ENCODE data around the gene MS4A10.

Gene MS4A10

GRCh38 chr11:60777572-60777971 is 7.6 kb upstream of the MS4A10 start:
- DNase-seq (ENCODE audit: low read depth), result peak; percentile 48
- TF ChIP-seq, protein P1, sequence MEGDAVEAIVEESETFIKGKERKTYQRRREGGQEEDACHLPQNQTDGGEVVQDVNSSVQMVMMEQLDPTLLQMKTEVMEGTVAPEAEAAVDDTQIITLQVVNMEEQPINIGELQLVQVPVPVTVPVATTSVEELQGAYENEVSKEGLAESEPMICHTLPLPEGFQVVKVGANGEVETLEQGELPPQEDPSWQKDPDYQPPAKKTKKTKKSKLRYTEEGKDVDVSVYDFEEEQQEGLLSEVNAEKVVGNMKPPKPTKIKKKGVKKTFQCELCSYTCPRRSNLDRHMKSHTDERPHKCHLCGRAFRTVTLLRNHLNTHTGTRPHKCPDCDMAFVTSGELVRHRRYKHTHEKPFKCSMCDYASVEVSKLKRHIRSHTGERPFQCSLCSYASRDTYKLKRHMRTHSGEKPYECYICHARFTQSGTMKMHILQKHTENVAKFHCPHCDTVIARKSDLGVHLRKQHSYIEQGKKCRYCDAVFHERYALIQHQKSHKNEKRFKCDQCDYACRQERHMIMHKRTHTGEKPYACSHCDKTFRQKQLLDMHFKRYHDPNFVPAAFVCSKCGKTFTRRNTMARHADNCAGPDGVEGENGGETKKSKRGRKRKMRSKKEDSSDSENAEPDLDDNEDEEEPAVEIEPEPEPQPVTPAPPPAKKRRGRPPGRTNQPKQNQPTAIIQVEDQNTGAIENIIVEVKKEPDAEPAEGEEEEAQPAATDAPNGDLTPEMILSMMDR (IDR thresholded peaks at IDR 0.05; ENCODE audit: control insufficient read depth, insufficient read depth, low read depth, low read length, missing control alignments), result no peak
- no peak overlapping the region for H3K4me3 ChIP-seq (ENCODE audit: control insufficient read depth, low read depth, low read length)

DNA sequence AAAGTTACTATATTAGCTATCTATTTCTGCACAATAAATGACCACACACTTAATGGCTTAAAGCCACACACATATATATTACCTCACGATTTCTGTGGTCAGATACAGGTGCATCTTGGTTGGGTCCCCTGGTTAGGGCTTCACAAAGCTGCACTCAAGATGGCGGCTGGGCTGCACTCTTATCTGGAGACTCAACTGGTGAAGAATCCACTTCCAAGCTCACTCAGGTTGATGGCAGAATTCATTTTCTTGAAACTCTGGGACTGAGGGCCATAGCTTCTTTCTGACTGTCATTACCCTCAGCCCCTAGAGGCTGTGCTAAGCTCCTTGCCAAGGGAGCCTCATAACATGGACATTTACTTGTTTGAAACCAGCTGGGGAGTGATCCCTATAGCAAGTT is 5.1 kb upstream of the MS4A10 start:
- no peak overlapping the region for H3K4me3 ChIP-seq (ENCODE audit: control insufficient read depth, low read depth, low read length)
- DNase-seq (ENCODE audit: low read depth), result no peak
- TF ChIP-seq, protein P1 (IDR thresholded peaks at IDR 0.05; ENCODE audit: control insufficient read depth, insufficient read depth, low read depth, low read length, missing control alignments), result no peak

DNA sequence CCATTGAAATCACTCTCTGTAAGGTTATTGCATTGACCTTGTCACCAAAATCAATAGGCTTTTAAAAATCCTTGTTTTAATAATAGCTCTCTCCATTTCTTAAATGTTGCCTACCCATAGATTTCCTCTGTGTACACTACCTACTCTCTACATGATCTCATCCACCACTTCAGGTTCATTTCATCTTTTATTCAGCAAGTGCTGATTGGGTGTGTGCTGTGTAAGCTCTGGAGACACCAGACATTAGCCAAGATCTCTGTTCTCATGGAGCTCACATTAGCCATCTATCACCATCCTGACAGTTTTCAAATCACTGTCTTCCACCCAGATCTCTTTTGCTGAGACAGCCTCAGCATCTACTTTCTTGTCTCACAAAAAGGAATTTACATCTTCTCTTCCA is 4.4 kb upstream of the MS4A10 start:
- TF ChIP-seq, protein P1 (IDR thresholded peaks at IDR 0.05; ENCODE audit: control insufficient read depth, insufficient read depth, low read depth, low read length, missing control alignments), result no peak
- no peak overlapping the region for H3K4me3 ChIP-seq (ENCODE audit: control insufficient read depth, low read depth, low read length)
- DNase-seq (ENCODE audit: low read depth), result no peak

- DNase-seq (ENCODE audit: low read depth), result no peak
- no peak overlapping the region for H3K4me3 ChIP-seq (ENCODE audit: control insufficient read depth, low read depth, low read length)
- TF ChIP-seq, protein P1 (IDR thresholded peaks at IDR 0.05; ENCODE audit: control insufficient read depth, insufficient read depth, low read depth, low read length, missing control alignments), result no peak
These were observed 3.7 kb upstream of the MS4A10 start for GRCh38 chr11:60781286-60781980.

DNA sequence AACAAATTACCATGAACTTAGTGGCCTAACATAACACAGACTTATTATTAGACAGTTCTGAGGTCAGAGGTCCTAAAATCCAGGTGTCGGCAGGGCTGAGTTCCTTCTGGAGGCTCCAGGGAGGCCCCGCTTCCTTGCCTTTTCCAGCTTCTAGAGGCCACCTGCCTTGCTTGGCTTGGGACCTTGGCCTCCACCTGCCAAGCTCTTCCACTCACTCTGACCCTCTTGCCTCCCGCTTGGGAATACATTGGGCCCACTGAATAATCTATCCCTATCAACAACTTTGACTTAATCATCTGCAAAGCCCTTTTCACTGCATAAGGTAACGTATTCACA is 3.2 kb upstream of the MS4A10 start:
- H3K4me3 ChIP-seq (ENCODE audit: control insufficient read depth, low read depth, low read length), result no peak overlapping the region
- TF ChIP-seq, protein P1 (IDR thresholded peaks at IDR 0.05; ENCODE audit: control insufficient read depth, insufficient read depth, low read depth, low read length, missing control alignments), result no peak
- no peak for DNase-seq (ENCODE audit: low read depth)

DNA sequence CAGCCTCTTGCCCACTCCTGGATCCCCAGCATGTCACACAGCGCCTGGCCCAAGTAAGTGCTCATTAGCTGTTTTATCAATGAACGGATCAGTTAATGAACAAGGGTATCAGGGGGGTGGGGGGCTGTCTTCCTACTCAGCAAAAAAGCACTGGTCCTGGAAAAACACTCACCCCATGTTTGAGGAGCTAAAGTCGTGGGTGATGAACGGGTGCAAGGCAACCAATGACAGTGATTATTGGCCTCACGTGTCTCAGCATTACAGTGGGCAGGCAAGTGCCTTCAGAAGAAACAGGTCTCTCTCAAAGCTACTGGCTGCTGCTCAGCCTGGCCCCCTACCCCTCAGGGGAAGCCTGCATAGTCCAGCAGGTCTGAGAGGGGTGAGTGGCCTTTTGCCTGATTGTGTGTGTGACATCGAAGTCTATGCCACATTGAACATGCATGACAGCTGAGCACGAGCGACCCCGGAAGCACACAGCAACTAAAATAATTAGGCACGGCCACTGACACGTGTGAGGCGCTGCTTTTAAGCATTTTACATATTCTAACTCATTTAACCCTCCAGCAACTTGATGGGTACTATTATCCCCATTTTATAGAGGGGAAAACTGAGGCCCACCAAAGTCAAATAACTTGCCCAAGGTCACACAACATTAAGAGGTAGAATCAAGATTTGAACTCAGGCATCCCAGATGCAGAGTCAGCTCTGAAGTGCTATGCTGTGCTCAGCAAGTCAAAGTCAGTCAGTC is 2.6 kb upstream of the MS4A10 start:
- TF ChIP-seq, protein P1 (IDR thresholded peaks at IDR 0.05; ENCODE audit: control insufficient read depth, insufficient read depth, low read depth, low read length, missing control alignments), result no peak

More for the DNA sequence above, 2.6 kb upstream of the MS4A10 start:
- no peak for DNase-seq (ENCODE audit: low read depth)
- no peak overlapping the region for H3K4me3 ChIP-seq (ENCODE audit: control insufficient read depth, low read depth, low read length)
